ENCODE results near the gene KLHL36. TPM values are rescaled to one million over a fixed set of nuclear protein-coding genes. Genes with fewer than 3 reads are reported as not detected.

Gene KLHL36
- total RNA-seq, 1 experiment from 2014 or later, result 46.0 TPM

DNA sequence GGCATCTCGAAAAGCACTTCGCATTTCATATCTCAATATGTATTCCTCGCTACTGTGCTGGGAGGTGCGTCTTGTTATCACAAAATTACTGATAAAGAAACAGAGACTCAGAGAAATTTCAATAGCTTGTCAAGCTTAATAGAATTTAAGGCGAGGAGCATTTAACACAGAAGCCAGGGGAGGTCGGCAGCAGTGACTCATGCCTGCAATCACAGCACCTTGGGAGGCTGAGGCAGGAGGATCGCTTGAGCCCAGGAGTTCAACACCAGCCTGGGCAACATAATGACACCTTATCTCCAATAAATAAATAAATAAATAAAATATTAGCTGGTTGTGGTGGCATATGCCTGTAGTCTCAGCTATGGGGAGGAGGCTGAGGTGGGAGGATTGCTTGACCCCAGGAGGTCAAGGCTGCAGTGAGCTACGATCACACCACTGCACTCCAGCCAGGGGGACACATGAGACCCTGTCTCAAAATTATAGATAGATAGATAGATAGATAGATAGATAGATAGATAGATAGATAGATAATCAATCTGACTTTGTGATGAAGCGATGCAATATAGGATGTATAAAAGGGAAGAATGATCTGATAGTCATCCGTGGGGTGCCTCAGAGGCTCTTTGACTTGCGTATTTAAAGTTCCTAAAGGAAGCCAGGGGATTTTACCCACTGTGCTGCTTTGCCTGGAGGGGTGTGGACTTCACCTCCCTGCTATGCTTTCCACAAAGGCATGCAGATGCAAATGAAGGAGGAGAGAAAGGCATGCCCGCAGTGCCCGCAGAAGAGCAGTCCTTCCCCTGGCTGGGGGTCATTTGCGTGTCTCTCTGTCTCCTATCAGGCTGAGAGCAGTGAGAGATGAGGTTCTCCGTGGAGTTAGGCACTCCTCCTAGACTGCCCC is 35.6 kb downstream of the KLHL36 start:
- no peak overlapping the region for H3K4me3 ChIP-seq (ENCODE audit: low read depth in 2 of 2, low read length in 2 of 2)
- no peaks in the 10 kb centered on the region for H3K27me3 ChIP-seq (ENCODE audit: control insufficient read depth, insufficient read depth, low read length)
- no peak overlapping the region for H3K27ac ChIP-seq (ENCODE audit: low read length)
- no TSS peak for BruUV-seq (replicated peaks)
- H3K9me3 ChIP-seq (ENCODE audit: control insufficient read depth, insufficient read depth, low read depth, low read length), result no peaks in the 10 kb centered on the region
- in situ Hi-C loops (cut with HindIII; ENCODE audit: low pct_unique_long_range_greater_than_20kb, low sequenced_read_pairs) (no loop called here), intact Hi-C loops (cut with micrococcal nuclease; ENCODE audit: unreplicated experiment) (no loop called here)
- ChIA-PET CTCF (no interaction called here), POLR2A (no interaction called here)
- DNase-seq (ENCODE audit: low read depth, low spot score) (no peak), ATAC-seq (no peak)
- no peaks in the 10 kb centered on the region for H3K4me1 ChIP-seq (ENCODE audit: control insufficient read depth, insufficient read depth, low read length)
- TF ChIP-seq, protein P1, sequence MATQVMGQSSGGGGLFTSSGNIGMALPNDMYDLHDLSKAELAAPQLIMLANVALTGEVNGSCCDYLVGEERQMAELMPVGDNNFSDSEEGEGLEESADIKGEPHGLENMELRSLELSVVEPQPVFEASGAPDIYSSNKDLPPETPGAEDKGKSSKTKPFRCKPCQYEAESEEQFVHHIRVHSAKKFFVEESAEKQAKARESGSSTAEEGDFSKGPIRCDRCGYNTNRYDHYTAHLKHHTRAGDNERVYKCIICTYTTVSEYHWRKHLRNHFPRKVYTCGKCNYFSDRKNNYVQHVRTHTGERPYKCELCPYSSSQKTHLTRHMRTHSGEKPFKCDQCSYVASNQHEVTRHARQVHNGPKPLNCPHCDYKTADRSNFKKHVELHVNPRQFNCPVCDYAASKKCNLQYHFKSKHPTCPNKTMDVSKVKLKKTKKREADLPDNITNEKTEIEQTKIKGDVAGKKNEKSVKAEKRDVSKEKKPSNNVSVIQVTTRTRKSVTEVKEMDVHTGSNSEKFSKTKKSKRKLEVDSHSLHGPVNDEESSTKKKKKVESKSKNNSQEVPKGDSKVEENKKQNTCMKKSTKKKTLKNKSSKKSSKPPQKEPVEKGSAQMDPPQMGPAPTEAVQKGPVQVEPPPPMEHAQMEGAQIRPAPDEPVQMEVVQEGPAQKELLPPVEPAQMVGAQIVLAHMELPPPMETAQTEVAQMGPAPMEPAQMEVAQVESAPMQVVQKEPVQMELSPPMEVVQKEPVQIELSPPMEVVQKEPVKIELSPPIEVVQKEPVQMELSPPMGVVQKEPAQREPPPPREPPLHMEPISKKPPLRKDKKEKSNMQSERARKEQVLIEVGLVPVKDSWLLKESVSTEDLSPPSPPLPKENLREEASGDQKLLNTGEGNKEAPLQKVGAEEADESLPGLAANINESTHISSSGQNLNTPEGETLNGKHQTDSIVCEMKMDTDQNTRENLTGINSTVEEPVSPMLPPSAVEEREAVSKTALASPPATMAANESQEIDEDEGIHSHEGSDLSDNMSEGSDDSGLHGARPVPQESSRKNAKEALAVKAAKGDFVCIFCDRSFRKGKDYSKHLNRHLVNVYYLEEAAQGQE (IDR thresholded peaks at IDR 0.05; ENCODE audit: insufficient read depth in 1 of 2, low read depth in 2 of 2, low read length in 1 of 2), result no peak
- TF ChIP-seq, protein P2, sequence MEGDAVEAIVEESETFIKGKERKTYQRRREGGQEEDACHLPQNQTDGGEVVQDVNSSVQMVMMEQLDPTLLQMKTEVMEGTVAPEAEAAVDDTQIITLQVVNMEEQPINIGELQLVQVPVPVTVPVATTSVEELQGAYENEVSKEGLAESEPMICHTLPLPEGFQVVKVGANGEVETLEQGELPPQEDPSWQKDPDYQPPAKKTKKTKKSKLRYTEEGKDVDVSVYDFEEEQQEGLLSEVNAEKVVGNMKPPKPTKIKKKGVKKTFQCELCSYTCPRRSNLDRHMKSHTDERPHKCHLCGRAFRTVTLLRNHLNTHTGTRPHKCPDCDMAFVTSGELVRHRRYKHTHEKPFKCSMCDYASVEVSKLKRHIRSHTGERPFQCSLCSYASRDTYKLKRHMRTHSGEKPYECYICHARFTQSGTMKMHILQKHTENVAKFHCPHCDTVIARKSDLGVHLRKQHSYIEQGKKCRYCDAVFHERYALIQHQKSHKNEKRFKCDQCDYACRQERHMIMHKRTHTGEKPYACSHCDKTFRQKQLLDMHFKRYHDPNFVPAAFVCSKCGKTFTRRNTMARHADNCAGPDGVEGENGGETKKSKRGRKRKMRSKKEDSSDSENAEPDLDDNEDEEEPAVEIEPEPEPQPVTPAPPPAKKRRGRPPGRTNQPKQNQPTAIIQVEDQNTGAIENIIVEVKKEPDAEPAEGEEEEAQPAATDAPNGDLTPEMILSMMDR (IDR thresholded peaks at IDR 0.05), result no peak
- TF ChIP-seq TCF7L2 (IDR thresholded peaks at IDR 0.05; ENCODE audit: low read depth, low read length) (no peak), POLR2AphosphoS5 (IDR thresholded peaks at IDR 0.05; ENCODE audit: low read depth, low read length) (no peak), SIN3A (IDR thresholded peaks at IDR 0.05; ENCODE audit: borderline replicate concordance, insufficient read depth, low read depth, low read length) (no peak)
- H3K36me3 ChIP-seq (ENCODE audit: control insufficient read depth, insufficient read depth, low read length), result no peaks in the 10 kb centered on the region

DNA sequence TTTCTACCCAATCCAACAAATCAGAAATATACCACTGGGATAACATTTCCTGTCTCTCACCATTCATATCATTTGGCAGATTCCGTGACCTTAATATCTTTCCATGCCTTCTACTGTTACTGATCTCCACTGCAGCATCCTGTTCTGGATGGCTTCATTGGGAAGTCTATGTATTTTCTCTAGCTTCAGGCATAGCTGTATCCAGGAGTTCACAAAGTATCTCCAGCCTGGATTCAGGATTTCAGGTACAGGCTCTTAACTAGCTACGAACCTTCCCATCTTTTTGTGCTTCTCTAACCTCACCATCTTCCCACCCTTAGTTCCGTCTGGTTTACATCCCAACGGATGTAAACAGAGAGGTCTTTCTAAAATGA is 36.3 kb downstream of the KLHL36 start:
- no peaks in the 10 kb centered on the region for H3K36me3 ChIP-seq (ENCODE audit: control insufficient read depth, insufficient read depth, low read length)
- H3K27ac ChIP-seq (ENCODE audit: low read length), result no peak overlapping the region
- H3K9me3 ChIP-seq (ENCODE audit: control insufficient read depth, insufficient read depth, low read depth, low read length), result no peaks in the 10 kb centered on the region
- H3K4me1 ChIP-seq (ENCODE audit: control insufficient read depth, insufficient read depth, low read length), result no peaks in the 10 kb centered on the region
- TF ChIP-seq, protein P1 (IDR thresholded peaks at IDR 0.05; ENCODE audit: insufficient read depth in 1 of 2, low read depth in 2 of 2, low read length in 1 of 2), result no peak
- TF ChIP-seq, protein P2 (IDR thresholded peaks at IDR 0.05), result no peak
- TF ChIP-seq POLR2AphosphoS5 (IDR thresholded peaks at IDR 0.05; ENCODE audit: low read depth, low read length) (no peak), SIN3A (IDR thresholded peaks at IDR 0.05; ENCODE audit: borderline replicate concordance, insufficient read depth, low read depth, low read length) (no peak), TCF7L2 (IDR thresholded peaks at IDR 0.05; ENCODE audit: low read depth, low read length) (no peak)
- intact Hi-C loops (cut with micrococcal nuclease; ENCODE audit: unreplicated experiment) (no loop called here), in situ Hi-C loops (cut with HindIII; ENCODE audit: low pct_unique_long_range_greater_than_20kb, low sequenced_read_pairs) (no loop called here)
- no peaks in the 10 kb centered on the region for H3K27me3 ChIP-seq (ENCODE audit: control insufficient read depth, insufficient read depth, low read length)
- ChIA-PET POLR2A (no interaction called here), CTCF (no interaction called here)
- no TSS peak for BruUV-seq (replicated peaks)
- DNase-seq (ENCODE audit: low read depth, low spot score), result no peak
- H3K4me3 ChIP-seq (ENCODE audit: low read depth in 2 of 2, low read length in 2 of 2), result no peak overlapping the region
- no peak for ATAC-seq
